ENCODE results near the gene PMS1.
"Not testable (repeated sequence)": the region's sequence is repeated elsewhere in the genome, so short reads cannot be mapped to it uniquely, and the experiment has no call there.

PMS1 gene

DNA sequence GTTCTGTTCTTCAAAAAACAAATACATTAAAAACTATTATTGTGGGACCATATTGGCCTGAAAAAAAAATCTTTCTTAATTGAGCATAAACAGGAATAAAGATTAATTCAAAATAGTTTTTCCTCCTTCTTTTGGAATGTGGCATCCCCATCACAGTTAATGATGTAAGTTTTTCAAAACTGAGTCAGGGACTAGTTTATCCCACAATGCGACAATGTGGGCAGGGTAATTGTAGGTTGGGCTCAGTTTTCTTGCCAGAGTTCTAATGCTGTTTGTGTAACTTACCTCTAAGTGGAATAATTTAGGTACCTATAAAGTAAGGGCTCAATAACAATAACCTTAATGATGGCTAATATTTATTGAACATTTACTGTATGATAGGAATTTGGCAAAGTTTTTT lies 82.0 kb downstream of the PMS1 start:
- no peak for DNase-seq

DNA sequence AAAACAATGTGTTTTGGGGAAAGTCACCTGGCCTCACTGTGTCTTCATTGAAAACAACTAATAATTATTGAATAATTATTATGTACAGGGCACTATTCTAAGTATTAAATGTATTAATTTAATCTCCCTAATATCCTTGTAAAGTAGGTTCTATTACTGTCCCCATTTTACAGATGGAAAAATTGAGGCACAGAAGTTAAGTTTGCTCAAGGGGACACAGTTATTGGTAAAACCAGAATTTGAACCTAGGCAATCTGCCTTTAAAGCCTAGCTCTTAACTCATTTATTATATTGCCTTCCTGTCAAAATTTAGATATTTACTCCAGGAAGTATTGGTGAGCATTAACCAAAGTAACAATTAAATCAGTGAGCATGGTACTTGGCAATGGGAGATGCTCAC lies 84.6 kb downstream of the PMS1 start:
- DNase-seq, result no peak

DNA sequence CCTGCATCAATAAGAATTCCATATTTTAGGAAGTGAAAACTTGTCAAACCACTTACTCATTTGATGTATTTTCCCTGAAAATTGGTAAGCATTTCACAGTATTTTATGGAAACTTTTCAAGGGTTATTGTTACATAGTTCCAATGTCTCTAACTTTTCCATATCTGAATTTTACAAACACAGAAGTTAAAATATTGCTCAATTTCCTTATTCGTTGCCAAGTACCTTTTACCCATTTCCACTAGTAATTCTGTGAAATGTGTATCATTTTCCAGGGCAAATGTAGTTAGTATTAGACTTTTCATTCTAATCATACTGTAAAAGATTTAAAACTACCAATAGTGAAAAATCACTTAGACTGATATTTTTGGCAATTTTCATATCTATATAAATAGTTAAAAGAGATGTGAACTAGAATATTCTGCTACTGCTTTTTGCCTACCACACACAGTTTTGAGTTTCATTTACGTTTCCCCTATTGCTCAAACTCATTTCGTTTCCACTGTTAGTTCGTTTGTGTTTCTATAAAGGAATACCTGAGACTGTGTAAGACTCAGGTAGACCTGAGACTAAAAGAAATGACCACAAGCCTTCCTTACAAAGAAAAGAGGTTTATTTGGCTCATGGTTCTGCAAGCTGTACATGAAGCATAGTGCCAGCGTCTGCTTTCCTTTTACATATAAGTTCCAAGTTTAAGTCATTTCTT lies 86.3 kb downstream of the PMS1 start:
- no peak for DNase-seq

DNA sequence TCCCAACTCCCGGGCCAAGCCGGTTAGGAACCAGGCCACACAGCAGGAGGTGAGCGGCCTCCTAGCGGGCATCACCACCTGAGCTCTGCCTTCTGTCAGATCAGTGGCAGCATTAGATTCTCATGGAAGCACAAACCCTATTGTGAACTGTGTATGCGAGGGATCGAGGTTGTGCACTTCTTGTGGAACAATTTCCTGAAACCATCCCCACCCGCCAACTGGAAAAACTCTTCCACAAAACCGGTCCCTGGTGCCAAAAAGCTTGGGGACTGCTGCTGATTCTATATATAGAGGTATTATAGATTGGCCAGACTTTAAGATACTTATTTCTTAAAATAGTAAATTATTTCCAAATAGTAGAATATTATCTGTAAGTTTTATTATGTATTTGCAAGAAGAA lies 89.4 kb downstream of the PMS1 start:
- no peak for DNase-seq

DNA sequence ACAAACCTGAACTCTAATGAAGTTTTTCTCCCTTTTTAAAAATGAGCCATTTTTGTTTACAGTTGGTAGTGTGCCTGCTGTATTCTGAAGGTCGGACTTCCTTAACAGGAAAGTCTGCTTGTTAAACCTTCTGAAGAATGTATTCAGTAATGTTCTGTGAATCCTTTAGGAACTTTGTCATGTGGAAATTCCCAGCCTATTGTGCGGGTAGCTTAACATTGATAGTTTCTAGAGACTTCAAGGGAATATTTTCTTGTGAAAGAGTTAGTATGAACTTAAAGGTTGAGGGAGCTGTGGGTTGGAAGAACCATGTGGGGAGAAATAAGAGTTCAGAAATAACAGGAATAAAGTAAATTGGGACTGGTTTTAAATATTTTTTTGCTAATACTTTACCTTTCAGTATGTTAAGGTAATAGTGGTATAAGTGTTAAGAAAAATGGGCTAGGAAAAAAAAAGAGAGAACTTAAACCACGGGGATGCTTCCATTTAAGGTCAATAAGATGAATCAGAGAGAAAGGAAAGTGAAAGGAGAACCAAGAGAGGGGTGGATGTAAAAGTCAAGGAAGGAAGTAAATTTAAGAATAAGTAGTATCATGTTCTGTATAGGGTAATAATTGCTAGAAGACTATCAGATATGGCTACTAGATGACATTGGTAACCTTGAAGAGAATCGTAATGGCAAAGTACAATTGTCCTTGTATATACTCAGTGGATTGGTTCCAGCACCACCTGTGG lies 90.5 kb downstream of the PMS1 start:
- DNase-seq, result no peak

DNA sequence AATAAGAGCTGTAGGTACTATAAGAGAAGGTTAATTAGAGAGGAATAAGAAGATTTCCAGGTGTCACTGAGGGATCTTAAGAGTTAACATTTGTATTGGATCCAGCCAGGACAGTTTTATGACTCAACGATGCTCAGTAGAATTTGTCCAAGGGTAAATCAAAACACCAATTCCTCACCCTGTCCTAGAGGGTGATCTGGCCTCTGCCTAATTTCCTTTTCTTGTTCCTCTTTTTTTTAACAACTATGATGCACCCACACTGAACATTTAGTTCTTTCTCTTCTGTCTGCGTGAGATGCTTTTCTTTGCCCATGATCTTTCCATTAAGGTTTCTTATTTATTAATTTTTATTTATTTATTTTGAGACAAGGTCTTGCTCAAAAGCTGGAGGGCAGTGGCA lies 92.0 kb downstream of the PMS1 start:
- DNase-seq, result no peak

DNA sequence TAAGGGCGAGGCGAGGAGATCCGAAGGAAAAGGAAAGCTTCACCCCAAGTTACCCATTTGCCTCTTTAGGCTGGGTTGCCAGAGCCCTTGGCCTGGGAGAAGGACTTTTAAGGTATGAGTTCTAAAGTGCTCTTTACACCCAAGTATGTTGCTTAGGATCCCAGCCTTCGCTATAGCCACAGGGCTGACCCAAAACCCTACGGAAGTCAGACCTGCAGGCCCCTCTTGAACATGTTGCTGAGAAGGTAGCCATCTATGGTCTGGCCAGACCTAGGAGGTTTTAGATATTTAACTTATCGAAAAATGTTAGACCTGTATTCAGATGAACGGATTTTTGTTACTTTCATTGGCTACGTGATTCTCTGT lies 95.4 kb downstream of the PMS1 start:
- DNase-seq, result no peak

DNA sequence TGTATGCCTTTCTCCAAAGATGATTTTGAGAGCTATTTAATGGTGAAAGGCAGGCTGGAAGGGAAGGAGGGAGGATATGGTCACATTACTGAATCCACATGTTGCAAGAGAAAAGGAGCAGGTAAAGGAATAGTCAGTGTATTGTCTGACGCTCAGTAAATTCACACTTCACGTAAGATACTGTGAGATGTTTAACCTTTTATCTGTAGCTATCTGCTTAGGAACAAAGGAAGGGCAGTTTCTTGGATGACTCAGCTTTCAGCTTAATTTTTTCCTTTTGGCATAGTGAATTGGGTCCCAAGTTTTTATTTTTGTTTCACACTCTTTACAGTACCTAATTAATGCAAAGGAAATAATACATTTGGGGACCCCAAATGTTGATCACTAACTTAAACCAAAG lies 96.2 kb downstream of the PMS1 start:
- DNase-seq, result no peak

DNA sequence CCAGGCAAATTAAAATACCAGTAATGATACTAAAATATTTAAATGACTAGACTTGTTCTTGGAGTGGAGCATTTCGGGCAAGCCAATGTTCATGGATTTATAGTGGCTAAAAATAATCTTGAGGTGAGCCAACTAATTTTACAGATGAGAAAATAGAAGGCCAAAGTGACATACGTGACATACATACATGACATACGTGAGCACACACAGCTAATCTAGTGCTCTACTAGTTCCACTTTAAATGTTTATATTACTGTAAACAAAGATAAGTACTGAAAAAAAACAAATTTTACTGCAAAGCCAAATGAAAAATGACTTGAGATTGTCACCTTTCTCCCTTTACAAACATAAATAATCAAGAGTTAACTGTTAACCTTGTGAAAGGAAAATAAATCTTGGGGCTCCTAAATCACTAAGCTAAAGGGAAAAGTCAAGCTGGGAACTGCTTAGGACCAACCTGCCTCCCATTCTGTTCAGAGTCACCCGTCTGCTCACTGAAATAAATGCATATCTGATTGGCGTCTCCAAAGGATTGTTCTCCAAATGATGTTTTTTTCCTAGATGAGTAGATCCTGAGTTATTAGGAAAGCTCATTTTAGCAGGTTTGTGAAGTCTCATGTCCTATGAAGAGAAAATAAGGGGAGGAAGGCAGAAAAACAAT lies 96.7 kb downstream of the PMS1 start:
- DNase-seq, result no peak

DNA sequence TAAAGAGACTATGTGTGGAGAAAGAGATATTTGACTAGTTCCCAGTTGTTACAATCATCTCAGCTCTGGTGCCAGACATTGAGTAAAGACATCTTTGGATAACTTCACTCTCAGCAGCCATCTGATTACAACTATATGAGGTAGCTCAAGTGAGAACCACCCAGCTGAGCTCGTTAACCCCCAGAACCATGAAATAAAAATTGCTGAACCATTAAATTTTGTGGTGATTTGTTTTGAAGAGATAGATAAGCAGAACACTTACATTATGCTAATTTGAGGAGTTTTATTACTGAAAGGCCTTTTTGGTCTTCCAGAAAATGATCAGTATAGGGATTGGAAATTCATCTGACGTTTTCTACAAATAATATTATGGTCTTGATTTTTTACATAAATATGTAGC lies 101.1 kb downstream of the PMS1 start:
- no peak for DNase-seq

DNA sequence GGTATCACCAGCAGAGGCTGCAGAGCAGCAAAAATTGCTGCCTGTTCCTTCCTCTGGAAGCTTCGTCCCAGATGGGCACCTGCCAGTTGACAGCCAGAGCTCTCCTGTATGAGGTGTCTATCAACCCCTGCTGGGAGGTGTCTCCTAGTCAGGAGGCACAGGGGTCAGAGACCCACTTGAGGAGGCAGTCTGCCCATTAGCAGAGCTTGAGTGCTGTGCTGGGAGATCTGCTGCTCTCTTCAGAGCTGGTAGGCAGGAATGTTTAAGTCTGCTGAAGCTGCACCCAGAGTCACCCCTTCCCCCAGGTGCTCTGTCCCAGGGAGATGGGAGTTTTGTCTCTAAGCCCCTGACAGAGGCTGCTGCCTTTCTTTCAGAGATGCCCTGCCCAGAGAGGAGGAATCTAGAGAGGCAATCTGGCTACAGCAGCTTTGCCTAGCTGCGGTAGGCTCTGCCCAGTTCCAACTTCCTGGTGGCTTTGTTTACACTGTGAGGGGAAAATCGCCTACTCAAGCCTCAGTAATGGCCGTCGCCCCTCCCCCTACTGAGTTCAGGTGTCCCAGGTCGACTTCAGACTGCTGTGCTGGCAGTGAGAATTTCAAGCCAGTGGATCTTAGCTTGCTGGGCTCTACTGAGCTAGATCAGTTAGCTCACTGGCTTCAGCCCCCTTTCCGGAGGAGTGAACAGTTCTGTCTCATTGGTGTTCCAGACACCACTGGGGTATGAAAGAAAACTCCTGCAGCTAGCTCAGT lies 108.5 kb downstream of the PMS1 start:
- not testable (repeated sequence) for DNase-seq

DNA sequence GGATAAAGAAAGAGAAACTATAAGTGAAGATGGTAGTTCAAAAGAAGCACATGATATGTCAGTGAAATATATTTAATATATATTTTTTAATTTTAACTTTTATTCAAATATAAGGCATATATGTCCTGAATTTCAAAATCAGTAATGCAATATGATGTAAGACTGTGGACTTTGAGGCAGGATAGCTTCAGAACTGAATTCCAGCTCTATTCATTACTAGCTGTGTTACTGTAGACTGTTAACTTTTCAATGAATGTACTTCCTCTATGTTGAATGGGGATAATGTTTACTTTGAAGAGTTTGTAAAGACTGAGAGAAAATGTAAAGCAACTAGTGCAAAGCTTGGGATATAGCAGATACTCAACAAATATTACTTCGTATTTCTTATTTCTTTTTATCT lies 112.6 kb downstream of the PMS1 start:
- no peak for DNase-seq

DNA sequence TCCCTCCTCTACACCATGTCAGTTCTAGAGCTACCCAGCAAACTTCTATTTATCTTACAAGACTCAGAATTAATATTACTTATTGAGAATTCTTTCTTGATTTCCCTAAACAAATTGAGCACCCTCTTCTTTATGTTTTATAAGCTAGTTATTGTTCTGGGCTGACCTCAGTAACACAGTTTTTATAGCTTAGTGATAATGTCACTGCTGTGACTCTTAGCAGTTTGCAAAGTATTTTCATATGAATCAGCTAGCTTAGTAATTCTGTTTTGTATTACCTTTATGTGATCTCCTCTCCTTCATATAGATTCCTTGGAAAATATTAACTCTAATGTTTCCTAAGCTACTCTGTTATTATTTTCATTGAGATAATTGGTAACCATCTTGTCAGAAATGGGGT lies 114.9 kb downstream of the PMS1 start:
- no peak for DNase-seq

DNA sequence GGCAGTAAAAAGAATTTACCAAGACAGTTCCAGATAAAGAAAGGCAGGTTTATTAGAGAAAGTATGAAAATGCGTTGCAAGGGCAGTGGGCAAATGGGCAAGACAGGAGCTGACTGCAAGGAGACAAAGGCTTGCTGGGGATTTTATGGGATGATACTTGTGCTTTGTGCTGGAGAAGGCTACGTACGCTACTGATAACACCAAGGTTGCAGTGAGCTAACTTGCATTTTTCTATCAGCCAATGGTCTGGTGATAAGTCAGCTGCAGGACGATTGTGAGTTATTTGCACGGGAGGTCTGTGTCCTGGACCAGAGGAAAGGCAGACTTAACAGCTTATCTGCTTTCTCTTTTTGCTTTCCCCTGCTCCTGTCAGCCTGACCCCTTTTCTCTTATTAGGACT lies 116.5 kb downstream of the PMS1 start:
- no peak for DNase-seq

DNA sequence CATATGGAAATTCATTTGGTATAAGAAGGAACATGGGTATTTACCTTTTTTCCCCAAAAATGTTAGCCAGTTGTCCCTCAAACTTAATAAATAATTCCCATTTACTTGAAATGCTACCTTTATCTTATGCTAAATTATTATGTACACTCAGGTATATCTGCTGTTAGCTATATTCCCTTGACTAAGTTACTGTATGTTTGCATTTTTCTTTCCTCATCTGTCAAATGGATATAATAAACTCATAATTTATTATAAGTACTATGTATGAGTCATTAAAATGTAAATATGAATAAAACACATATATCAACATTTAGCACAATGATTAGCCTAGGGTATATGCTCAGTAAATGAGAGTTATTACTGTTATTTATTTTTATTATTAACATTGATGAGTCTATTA lies 117.4 kb downstream of the PMS1 start:
- no peak for DNase-seq

DNA sequence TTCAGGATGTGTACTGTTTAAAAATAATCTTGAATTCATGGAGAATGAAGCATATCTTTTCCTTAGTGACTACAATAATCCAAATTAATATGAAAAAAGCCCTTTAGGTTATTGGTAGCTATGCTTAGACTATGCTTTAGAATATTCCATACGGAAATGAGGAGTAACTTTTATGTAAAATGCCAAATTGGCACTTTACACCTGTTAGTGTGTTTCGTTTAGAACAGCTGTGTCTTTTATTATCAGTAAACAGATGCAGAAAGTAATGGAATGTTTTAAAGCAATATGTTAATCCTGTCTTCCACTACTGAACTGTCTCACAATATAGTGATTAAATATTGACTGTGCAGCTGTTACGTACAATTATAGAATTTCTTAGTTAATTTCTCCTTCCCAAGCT lies 129.6 kb downstream of the PMS1 start:
- no peak for DNase-seq

DNA sequence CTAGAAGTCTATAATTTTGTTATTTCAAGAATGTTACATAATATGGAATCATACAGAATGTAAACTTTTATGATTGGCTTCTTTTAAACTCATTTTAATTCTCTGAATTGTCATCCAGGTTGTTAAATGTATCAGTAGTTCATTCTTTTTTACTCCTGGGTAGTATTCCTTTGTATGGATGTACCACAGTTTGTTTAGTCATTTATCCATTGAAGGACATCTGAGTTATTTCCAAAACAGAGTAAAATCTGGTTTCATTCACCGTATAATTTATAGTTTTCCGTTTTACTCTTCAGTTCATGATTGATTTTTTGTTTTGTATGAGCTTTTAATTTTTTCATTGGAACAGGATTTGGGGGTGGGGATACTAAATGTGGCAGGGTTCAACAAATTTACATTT lies 132.4 kb downstream of the PMS1 start:
- no peak for DNase-seq

All from stimulated activated CD4-positive, alpha-beta T cell treated with anti-CD3 and anti-CD28 coated beads, Interleukin-15, amount 100 ng/mL, for 24 hours (primary cell).